DOHH2 (cell line): ENCODE measurements around the gene URGCP.

Experiments
- EZH2phosphoT487 ChIP-seq: fragments of 200-600 bp; sonication (generic); IDR thresholded peaks from 2 replicates; pipeline ENCODE4 v1.6.1; 2017; ENCODE audit warnings: borderline replicate concordance, mild to moderate bottlenecking, antibody characterized with exemption, low read length, moderate library complexity, mixed read lengths
- TF ChIP-seq, protein P1 (sequence below): fragments of 200-600 bp; sonication (generic); IDR thresholded peaks from one replicate; pipeline ENCODE4 v1.5.1; 2014; ENCODE audit warnings: antibody characterized with exemption, mild to moderate bottlenecking, low read depth, low read length; ENCODE audit not compliant: poor library complexity, severe bottlenecking

DNA sequence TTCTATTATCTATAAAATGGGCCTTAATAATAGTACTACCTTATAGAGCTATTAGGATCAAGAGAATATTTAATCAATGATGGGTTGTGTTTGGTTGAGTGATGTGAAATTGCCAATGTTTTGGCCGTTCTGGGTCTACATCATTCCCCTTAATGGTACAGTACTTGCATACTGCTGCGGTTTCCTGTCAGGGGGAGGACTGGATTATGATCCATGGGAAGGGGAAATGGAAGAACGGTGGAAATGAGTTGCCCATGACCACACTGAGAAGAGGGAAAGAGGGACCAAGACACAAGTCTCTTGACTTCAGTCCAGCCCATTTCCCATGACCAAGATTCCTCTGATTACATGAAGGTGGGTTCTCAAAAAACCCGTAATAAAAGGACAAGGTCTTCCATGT, 36.1 kb downstream of the URGCP start:
- TF ChIP-seq, protein P1, sequence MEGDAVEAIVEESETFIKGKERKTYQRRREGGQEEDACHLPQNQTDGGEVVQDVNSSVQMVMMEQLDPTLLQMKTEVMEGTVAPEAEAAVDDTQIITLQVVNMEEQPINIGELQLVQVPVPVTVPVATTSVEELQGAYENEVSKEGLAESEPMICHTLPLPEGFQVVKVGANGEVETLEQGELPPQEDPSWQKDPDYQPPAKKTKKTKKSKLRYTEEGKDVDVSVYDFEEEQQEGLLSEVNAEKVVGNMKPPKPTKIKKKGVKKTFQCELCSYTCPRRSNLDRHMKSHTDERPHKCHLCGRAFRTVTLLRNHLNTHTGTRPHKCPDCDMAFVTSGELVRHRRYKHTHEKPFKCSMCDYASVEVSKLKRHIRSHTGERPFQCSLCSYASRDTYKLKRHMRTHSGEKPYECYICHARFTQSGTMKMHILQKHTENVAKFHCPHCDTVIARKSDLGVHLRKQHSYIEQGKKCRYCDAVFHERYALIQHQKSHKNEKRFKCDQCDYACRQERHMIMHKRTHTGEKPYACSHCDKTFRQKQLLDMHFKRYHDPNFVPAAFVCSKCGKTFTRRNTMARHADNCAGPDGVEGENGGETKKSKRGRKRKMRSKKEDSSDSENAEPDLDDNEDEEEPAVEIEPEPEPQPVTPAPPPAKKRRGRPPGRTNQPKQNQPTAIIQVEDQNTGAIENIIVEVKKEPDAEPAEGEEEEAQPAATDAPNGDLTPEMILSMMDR = no peak
- no peak for TF ChIP-seq EZH2phosphoT487
